K562 (cell line): ENCODE data around the gene CCDC9B. TPM values are rescaled to one million over a fixed set of nuclear protein-coding genes. Genes with fewer than 3 reads are reported as not detected.
A peak's percentile ranks its signal among the peaks of the same experiment; 100 is the strongest.

ENCODE experiments used
- ATAC-seq: fragments of 200-7000 bp; cut with Tn5 transposase; 3 replicates; pipeline ENCODE4 v1.9.1; 2020; ENCODE audit warnings: moderate library complexity
- BruUV-seq: library from RNA; stranded (reverse); fragments of 400-500 nt; replicated peaks from 2 replicates; lab custom pipeline; 2021; lab: Mats Ljungman, UMichigan
- CTCF ChIA-PET: fragments of 300-600 bp; formaldehyde crosslinking; extraction: SDS; loops from one replicate; lab custom pipeline; 2021; ENCODE audit warnings: low intra/inter-chr PET ratio; lab: Yijun Ruan, JAX
- POLR2A ChIA-PET: fragments of 300-600, 350-650 bp; sonication (Branson Sonifier 250); formaldehyde crosslinking; extraction: SDS; loops from one replicate; lab custom pipeline; 2021; ENCODE audit warnings: antibody characterized with exemption, inconsistent platforms; lab: Yijun Ruan, JAX
- DNase-seq, 4 experiments: peaks; one replicate each; pipeline versions ENCODE4 v3.0.0 to v3.0.0-alpha.2; 2011 to 2018; ENCODE audit warnings: low spot score in 3 of 4, mixed read lengths in 3 of 4; ENCODE audit errors: extremely low read depth in 1 of 4
- FAIRE-seq: peaks from 2 replicates; lab custom pipeline; 2011; peaks lifted over from hg19 to GRCh38; lab: Jason Lieb, UNC
- H2AFZ ChIP-seq: 2 replicates; pipeline ENCODE4 v1.6.0; 2011; ENCODE audit warnings: low read depth, low read length, control low read depth, inconsistent platforms
- H3K27ac ChIP-seq: fragments of 200-600 bp; 3 replicates; pipeline ENCODE4 v1.8.0; 2011; ENCODE audit warnings: low read depth, mild to moderate bottlenecking, control low read depth, inconsistent platforms, low read length, moderate library complexity, mixed read lengths; ENCODE audit errors: extremely low read depth
- H3K27me3 ChIP-seq, 2 experiments: fragments of 300-600 bp in 1 of 2; 2 replicates in 1 of 2; 3 replicates in 1 of 2; pipeline versions ENCODE4 v1.6.0 to v1.8.0; 2011; ENCODE audit warnings: inconsistent platforms in 2 of 2, low read length in 2 of 2, mild to moderate bottlenecking in 1 of 2, mixed read lengths in 1 of 2, moderate library complexity in 1 of 2; ENCODE audit not compliant: control insufficient read depth in 2 of 2, insufficient read depth in 2 of 2
- H3K36me3 ChIP-seq: fragments of 300-600 bp; 3 replicates; pipeline ENCODE4 v1.8.0; 2011; ENCODE audit warnings: mild to moderate bottlenecking, low read length, inconsistent platforms; ENCODE audit not compliant: control insufficient read depth, insufficient read depth
- H3K4me1 ChIP-seq, 2 experiments: fragments of 200-600 bp in 1 of 2; replicated peaks in 1 of 2; 2 replicates in 1 of 2; 3 replicates in 1 of 2; pipeline versions ENCODE4 v1.5.1 to v1.8.0; 2011; ENCODE audit warnings: inconsistent platforms in 2 of 2, low read length in 2 of 2, mild to moderate bottlenecking in 1 of 2, mixed read lengths in 1 of 2, moderate library complexity in 1 of 2; ENCODE audit not compliant: control insufficient read depth in 2 of 2, insufficient read depth in 2 of 2
- H3K4me2 ChIP-seq: 2 replicates; pipeline ENCODE4 v1.6.1; 2011; ENCODE audit warnings: low read length, control low read depth, inconsistent platforms, mixed read lengths; ENCODE audit not compliant: insufficient read depth
- H3K4me3 ChIP-seq: fragments of 200-600 bp; sonication (generic), shearing (Covaris generic); 2 replicates; pipeline ENCODE4 v1.5.1; 2016; ENCODE audit warnings: control low read depth, inconsistent platforms
- H3K79me2 ChIP-seq: fragments of 200-600 bp; 3 replicates; pipeline ENCODE4 v1.8.0; 2011; ENCODE audit warnings: low read length, inconsistent platforms; ENCODE audit not compliant: control insufficient read depth, insufficient read depth
- H3K9ac ChIP-seq, 2 experiments: 2 replicates each; pipeline versions ENCODE4 v1.6.0 to v1.6.1; 2011; ENCODE audit warnings: low read depth in 2 of 2, low read length in 2 of 2, control low read depth in 1 of 2, inconsistent platforms in 1 of 2, mild to moderate bottlenecking in 1 of 2, mixed read lengths in 1 of 2; ENCODE audit not compliant: insufficient read depth in 1 of 2
- H3K9me1 ChIP-seq: one replicate; pipeline ENCODE4 v1.6.0; 2011; ENCODE audit warnings: inconsistent platforms, mild to moderate bottlenecking, low read length, moderate library complexity; ENCODE audit not compliant: control insufficient read depth, insufficient read depth
- H3K9me3 ChIP-seq: replicated peaks from 2 replicates; pipeline ENCODE4 v1.5.1; 2011; ENCODE audit warnings: low read depth, low read length, inconsistent platforms; ENCODE audit not compliant: control insufficient read depth, insufficient read depth
- H4K20me1 ChIP-seq: replicated peaks from 2 replicates; pipeline ENCODE4 v1.6.1; 2011; ENCODE audit warnings: low read length, inconsistent platforms, mixed read lengths; ENCODE audit not compliant: control insufficient read depth, insufficient read depth
- BACH1 ChIP-seq: fragments of 200-800 bp; sonication (Bioruptor generic); IDR thresholded peaks from 2 replicates; pipeline ENCODE4 v1.6.1; 2016; ENCODE audit warnings: missing genetic modification characterization, missing compliant biosample characterization
- EHMT2 ChIP-seq: fragments of 450-650 bp; IDR thresholded peaks from 2 replicates; pipeline ENCODE4 v1.6.1; 2018; ENCODE audit warnings: antibody characterized with exemption
- MAFK ChIP-seq: IDR thresholded peaks from 2 replicates; pipeline ENCODE4 v1.6.1; 2011; ENCODE audit warnings: low read length, improper control_type of control experiment
- NCOA2 ChIP-seq, 2 experiments: fragments of 450-650 bp; IDR thresholded peaks; 2 replicates each; pipeline ENCODE4 v1.6.1; 2018; ENCODE audit warnings: mild to moderate bottlenecking in 2 of 2, moderate library complexity in 1 of 2; ENCODE audit not compliant: partially characterized antibody in 2 of 2
- NELFE ChIP-seq: IDR thresholded peaks from 2 replicates; pipeline ENCODE4 v1.6.1; 2011; ENCODE audit warnings: mild to moderate bottlenecking; ENCODE audit not compliant: insufficient read depth, insufficient read length
- NEUROD1 ChIP-seq: fragments of 150-350 bp; IDR thresholded peaks from 2 replicates; pipeline ENCODE4 v1.6.1; 2014; ENCODE audit warnings: borderline replicate concordance, low read length, low read depth; ENCODE audit not compliant: partially characterized antibody
- NFATC3 ChIP-seq: fragments of 450-650 bp; IDR thresholded peaks from 2 replicates; pipeline ENCODE4 v1.6.1; 2017; ENCODE audit warnings: mild to moderate bottlenecking
- NFIX ChIP-seq: fragments of 250-450 bp; sonication (Bioruptor Pico); IDR thresholded peaks from 2 replicates; pipeline ENCODE4 v1.4.0; 2020; ENCODE audit warnings: low read depth, mild to moderate bottlenecking, moderate library complexity
- PHB2 ChIP-seq: fragments of 450-650 bp; IDR thresholded peaks from 2 replicates; pipeline ENCODE4 v1.6.1; 2017; ENCODE audit warnings: low read depth
- TAF7 ChIP-seq: fragments of 450-650 bp; IDR thresholded peaks from 2 replicates; pipeline ENCODE4 v1.6.1; 2016; ENCODE audit warnings: missing genetic modification characterization, missing compliant biosample characterization
- TOE1 ChIP-seq, 2 experiments: fragments of 450-650 bp in 1 of 2; sonication (generic) in 1 of 2; formaldehyde crosslinking in 1 of 2; IDR thresholded peaks; 2 replicates each; pipeline versions ENCODE4 v1.7.1 to v1.8.0; 2016 to 2022; ENCODE audit warnings: borderline replicate concordance in 2 of 2, mild to moderate bottlenecking in 2 of 2, antibody characterized with exemption in 1 of 2, inconsistent platforms in 1 of 2, low read depth in 1 of 2, missing genetic modification reagents in 1 of 2, moderate library complexity in 1 of 2
- ZNF311 ChIP-seq: fragments of 250-450 bp; sonication (Bioruptor Pico); IDR thresholded peaks from 2 replicates; pipeline ENCODE4 v1.4.0; 2020; ENCODE audit warnings: mild to moderate bottlenecking, moderate library complexity
- WGBS: fragments of 100-300 bp; shearing (Covaris generic); methylation state at CpG from one replicate; pipeline ENCODE4 v1.1.6; 2016; ENCODE audit warnings: low coverage, mixed read lengths; ENCODE audit not compliant: insufficient coverage; ENCODE audit errors: missing lambda C conversion rate; 5-methylcytosine and 5-hydroxymethylcytosine counted together
- in situ Hi-C: fragments of 300-500 bp; cut with MboI; formaldehyde crosslinking; loops from 4 replicates; pipeline ENCODE4 v1.15.0; 2018; ENCODE audit warnings: inconsistent platforms, mixed read lengths
- intact Hi-C: fragments of 100-400 bp; cut with micrococcal nuclease; formaldehyde crosslinking; loops from 2 replicates; pipeline ENCODE4 v1.14.2; 2022
- polyA plus RNA-seq, 8 experiments: library from polyadenylated mRNA; depleted of rRNA in 4 of 8; stranded (reverse) in 5 of 8; unstranded in 3 of 8; fragments of >200 nt; fragmentation: Nextera tagmentation in 2 of 8; fragmentation: Illumina TruSeq in 1 of 8; extraction: Ambion mirVana in 2 of 8; extraction: Trizol in 1 of 8; gene quantifications; 2 replicates each; pipeline versions ENCODE4 v1.2.1 to v1.2.3, GENCODE V29; 2011 to 2014; ENCODE audit warnings: inconsistent platforms in 1 of 8, missing spikeins in 1 of 8
- total RNA-seq, 7 experiments: library from RNA; depleted of rRNA in 6 of 7; stranded (reverse); fragments of >200 nt in 6 of 7; fragmentation: Illumina TruSeq in 2 of 7; extraction: Trizol in 2 of 7; gene quantifications; 2 replicates each; pipeline versions ENCODE4 v1.2.1 to v1.2.3, GENCODE V29; 2011 to 2021; ENCODE audit warnings: low replicate concordance in 1 of 7
- TF ChIP-seq, protein P1 (sequence below): sonication (generic); formaldehyde crosslinking; IDR thresholded peaks from 2 replicates; pipeline ENCODE4 v1.8.0; 2022; ENCODE audit warnings: mild to moderate bottlenecking, missing genetic modification reagents
- TF ChIP-seq, protein P2 (sequence below): fragments of 150-350 bp; IDR thresholded peaks from 2 replicates; pipeline ENCODE4 v1.6.1; 2014; ENCODE audit warnings: low read depth, mild to moderate bottlenecking, low read length, borderline replicate concordance
- TF ChIP-seq, protein P3 (sequence below), 2 experiments: fragments of 450-650 bp; IDR thresholded peaks; 2 replicates each; pipeline ENCODE4 v1.6.1; 2016

Gene CCDC9B
- total and polyA plus RNA-seq, 9 of the 15 experiments (the other 6 are each of a cell fraction or from before 2014, with no cell fraction given): 0.01 to 0.47 (median 0.15) TPM; not detected in 1

DNA sequence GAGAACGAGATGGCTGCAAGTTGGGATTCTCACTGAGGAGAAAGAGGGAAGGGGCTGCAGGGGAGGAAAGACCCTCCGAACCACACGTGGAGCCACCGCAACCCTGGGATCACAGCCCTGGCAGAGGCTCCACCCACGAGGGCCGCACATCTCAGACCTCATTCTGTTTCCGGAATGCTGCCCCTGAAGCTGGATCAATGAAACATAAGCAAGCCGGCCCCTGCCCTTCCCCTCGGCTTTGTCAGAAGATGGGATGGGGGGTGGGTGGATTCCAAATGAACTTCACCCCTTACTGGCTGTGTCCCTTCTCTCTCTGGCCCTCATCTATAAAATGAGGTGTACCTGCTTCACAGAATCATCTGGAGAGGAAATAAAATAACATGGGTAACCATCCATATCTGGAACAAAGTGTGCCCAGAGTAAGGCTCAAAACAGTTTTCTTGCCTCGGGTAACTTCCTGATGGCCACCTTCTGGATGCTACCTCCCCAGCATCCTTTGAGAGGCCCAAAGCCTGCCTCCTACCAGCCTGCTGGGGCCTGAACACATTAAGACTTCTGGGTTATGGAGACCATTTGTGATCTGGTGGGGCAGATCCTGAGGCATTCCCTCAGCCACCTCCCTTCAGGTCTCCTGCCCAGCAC, 4.6 kb upstream of the CCDC9B start:
- POLR2A ChIA-PET: interaction anchor here (1.8 kb wide), 1 partner anchor 12 kb away, joined by 7 read pairs; no protein-coding TSS in a partner anchor
- BruUV-seq: no TSS peak
- in situ Hi-C loops: loop anchor here (5.0 to 10.0 kb wide), 2 partner anchors 77 to 539 kb away; no protein-coding TSS in a partner anchor
- TF ChIP-seq ZNF311: no peak
- TF ChIP-seq TOE1 (IDR thresholded peaks at IDR 0.05; ENCODE audit: borderline replicate concordance): no peak
- TF ChIP-seq TOE1 (CRISPR knock-in tag; IDR thresholded peaks at IDR 0.05; ENCODE audit: borderline replicate concordance, low read depth): no peak
- no peak for TF ChIP-seq NFIX (CRISPR knock-in tag)
- TF ChIP-seq, protein P1, sequence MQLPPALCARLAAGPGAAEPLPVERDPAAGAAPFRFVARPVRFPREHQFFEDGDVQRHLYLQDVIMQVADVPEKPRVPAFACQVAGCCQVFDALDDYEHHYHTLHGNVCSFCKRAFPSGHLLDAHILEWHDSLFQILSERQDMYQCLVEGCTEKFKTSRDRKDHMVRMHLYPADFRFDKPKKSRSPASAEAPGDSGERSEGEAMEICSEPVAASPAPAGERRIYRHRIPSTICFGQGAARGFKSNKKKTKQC (CRISPR knock-in tag): no peak
- no peak for TF ChIP-seq EHMT2
- TF ChIP-seq, protein P2, sequence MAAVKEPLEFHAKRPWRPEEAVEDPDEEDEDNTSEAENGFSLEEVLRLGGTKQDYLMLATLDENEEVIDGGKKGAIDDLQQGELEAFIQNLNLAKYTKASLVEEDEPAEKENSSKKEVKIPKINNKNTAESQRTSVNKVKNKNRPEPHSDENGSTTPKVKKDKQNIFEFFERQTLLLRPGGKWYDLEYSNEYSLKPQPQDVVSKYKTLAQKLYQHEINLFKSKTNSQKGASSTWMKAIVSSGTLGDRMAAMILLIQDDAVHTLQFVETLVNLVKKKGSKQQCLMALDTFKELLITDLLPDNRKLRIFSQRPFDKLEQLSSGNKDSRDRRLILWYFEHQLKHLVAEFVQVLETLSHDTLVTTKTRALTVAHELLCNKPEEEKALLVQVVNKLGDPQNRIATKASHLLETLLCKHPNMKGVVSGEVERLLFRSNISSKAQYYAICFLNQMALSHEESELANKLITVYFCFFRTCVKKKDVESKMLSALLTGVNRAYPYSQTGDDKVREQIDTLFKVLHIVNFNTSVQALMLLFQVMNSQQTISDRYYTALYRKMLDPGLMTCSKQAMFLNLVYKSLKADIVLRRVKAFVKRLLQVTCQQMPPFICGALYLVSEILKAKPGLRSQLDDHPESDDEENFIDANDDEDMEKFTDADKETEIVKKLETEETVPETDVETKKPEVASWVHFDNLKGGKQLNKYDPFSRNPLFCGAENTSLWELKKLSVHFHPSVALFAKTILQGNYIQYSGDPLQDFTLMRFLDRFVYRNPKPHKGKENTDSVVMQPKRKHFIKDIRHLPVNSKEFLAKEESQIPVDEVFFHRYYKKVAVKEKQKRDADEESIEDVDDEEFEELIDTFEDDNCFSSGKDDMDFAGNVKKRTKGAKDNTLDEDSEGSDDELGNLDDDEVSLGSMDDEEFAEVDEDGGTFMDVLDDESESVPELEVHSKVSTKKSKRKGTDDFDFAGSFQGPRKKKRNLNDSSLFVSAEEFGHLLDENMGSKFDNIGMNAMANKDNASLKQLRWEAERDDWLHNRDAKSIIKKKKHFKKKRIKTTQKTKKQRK: no peak
- no peak for TF ChIP-seq NFATC3
- TF ChIP-seq BACH1 (tag): no peak
- no peak for TF ChIP-seq NELFE
- no peak for TF ChIP-seq PHB2
- TF ChIP-seq MAFK: no peak
- TF ChIP-seq, protein P3, sequence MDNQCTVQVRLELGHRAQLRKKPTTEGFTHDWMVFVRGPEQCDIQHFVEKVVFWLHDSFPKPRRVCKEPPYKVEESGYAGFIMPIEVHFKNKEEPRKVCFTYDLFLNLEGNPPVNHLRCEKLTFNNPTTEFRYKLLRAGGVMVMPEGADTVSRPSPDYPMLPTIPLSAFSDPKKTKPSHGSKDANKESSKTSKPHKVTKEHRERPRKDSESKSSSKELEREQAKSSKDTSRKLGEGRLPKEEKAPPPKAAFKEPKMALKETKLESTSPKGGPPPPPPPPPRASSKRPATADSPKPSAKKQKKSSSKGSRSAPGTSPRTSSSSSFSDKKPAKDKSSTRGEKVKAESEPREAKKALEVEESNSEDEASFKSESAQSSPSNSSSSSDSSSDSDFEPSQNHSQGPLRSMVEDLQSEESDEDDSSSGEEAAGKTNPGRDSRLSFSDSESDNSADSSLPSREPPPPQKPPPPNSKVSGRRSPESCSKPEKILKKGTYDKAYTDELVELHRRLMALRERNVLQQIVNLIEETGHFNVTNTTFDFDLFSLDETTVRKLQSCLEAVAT (IDR thresholded peaks at IDR 0.05): no peak
- TF ChIP-seq NCOA2 (IDR thresholded peaks at IDR 0.05; ENCODE audit: partially characterized antibody in 2 of 2): no peak
- TF ChIP-seq NEUROD1: no peak
- no peak for TF ChIP-seq TAF7

More for the DNA sequence above, 4.6 kb upstream of the CCDC9B start:
- no peaks in the 10 kb centered on the region for H3K27me3 ChIP-seq
- DNase-seq (no peak), ATAC-seq (no peak), FAIRE-seq (no peak)
- no peaks in the 10 kb centered on the region for H3K9me3 ChIP-seq
- H3K4me1 ChIP-seq: peaks cover 3 to 17% of the 10 kb centered on the region in 2 experiments; a peak in 4 of 5 replicates
- no peak overlapping the region for H2AFZ ChIP-seq
- 25% methylated on average over 7 of the region's 10 CpGs for WGBS
- H3K79me2 ChIP-seq: no peaks in the 10 kb centered on the region
- no peaks in the 10 kb centered on the region for H3K9me1 ChIP-seq
- H3K4me2 ChIP-seq: no peak overlapping the region
- H3K4me3 ChIP-seq: no peak overlapping the region
- H3K9ac ChIP-seq: 0 out of 4 replicates have a peak overlapping the region, but pooled peaks of 1 of the 2 experiments have one; percentile 20
- H3K36me3 ChIP-seq: no peaks in the 10 kb centered on the region
- no peak overlapping the region for H3K27ac ChIP-seq
- intact Hi-C loops: no loop called here
- no peaks in the 10 kb centered on the region for H4K20me1 ChIP-seq
- CTCF ChIA-PET: interaction anchor here (0.7 to 2.1 kb wide), 3 partner anchors 23 to 443 kb away, joined by 3 to 28 read pairs (median 7); no protein-coding TSS in a partner anchor
